Stomach smooth muscle (tissue), 2 donors: ENCODE results near the gene KHDC1.
"Not testable (repeated sequence)": the region's sequence is repeated elsewhere in the genome, so short reads cannot be mapped to it uniquely, and the experiment has no call there.

Experiments used
- H3K27ac ChIP-seq: one replicate; pipeline ENCODE4 v1.7.0; 2013; ENCODE audit warnings: mild to moderate bottlenecking, low read length, inconsistent platforms
- H3K27me3 ChIP-seq, 2 donors: one replicate each; pipeline ENCODE4 v1.7.0; 2013; ENCODE audit warnings: low read length in 2 of 2; ENCODE audit not compliant: insufficient read depth in 2 of 2, control insufficient read depth in 1 of 2
- H3K36me3 ChIP-seq, 2 donors: one replicate each; pipeline ENCODE4 v1.7.0; 2013; ENCODE audit warnings: low read length in 2 of 2; ENCODE audit not compliant: control insufficient read depth in 2 of 2, insufficient read depth in 2 of 2
- H3K4me1 ChIP-seq: one replicate; pipeline ENCODE4 v1.7.0; 2013; ENCODE audit warnings: low read length; ENCODE audit not compliant: control insufficient read depth, insufficient read depth
- H3K4me3 ChIP-seq, 2 donors: one replicate each; pipeline ENCODE4 v1.7.0; 2013; ENCODE audit warnings: low read length in 2 of 2
- H3K9ac ChIP-seq, 2 donors: one replicate each; pipeline ENCODE4 v1.7.0; 2013; ENCODE audit warnings: low read length in 2 of 2, mild to moderate bottlenecking in 1 of 2
- H3K9me3 ChIP-seq, 2 donors: one replicate each; pipeline ENCODE4 v1.7.0; 2013; ENCODE audit warnings: low read length in 2 of 2; ENCODE audit not compliant: control insufficient read depth in 2 of 2
- donor health status: healthy.
- donor health status: Pancreatic carcinoma.

The KHDC1 gene

GRCh38 chr6:73209117-73209516, 53.9 kb downstream of the KHDC1 start:
- no peaks in the 10 kb centered on the region for H3K4me1 ChIP-seq
- no peaks in the 10 kb centered on the region for H3K9me3 ChIP-seq
- no peak overlapping the region for H3K27ac ChIP-seq
- no peaks in the 10 kb centered on the region for H3K27me3 ChIP-seq
- no peak overlapping the region for H3K9ac ChIP-seq
- H3K36me3 ChIP-seq: no peaks in the 10 kb centered on the region
- no peak overlapping the region for H3K4me3 ChIP-seq

DNA sequence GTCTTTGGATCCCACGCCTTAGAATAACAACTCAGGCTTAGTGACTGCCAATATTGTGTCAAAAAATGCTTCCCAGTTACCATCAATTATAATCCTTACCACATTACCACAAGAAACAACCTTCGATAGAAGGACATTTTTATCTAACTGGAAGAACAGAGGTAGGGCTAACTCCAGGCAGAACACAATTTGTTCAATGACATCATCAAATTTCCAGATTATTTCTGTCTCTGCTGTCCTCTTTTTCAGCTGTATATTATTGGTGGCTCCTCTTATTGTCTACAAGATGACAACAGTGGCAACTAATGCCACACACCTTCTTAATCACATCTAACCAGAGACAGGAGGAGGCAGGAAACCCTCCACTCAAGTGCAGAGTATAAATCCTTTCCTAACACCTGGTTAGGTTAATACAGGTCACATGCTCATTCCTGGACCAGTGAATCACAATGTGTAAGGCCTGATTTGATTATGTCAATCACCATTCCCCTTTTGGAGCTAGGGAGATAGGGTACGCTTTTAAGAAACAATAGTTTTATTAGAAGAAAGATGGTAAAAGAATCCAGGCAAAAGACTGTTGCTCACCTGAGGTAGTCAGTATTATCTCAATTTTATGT, 55.7 kb downstream of the KHDC1 start:
- H3K36me3 ChIP-seq: no peaks in the 10 kb centered on the region
- no peak overlapping the region for H3K4me3 ChIP-seq
- H3K27ac ChIP-seq: no peak overlapping the region
- H3K9me3 ChIP-seq: no peaks in the 10 kb centered on the region
- no peak overlapping the region for H3K9ac ChIP-seq
- no peaks in the 10 kb centered on the region for H3K27me3 ChIP-seq
- no peaks in the 10 kb centered on the region for H3K4me1 ChIP-seq

- H3K4me1 ChIP-seq: no peaks in the 10 kb centered on the region
- H3K4me3 ChIP-seq: no peak overlapping the region
- no peaks in the 10 kb centered on the region for H3K36me3 ChIP-seq
- H3K9ac ChIP-seq: no peak overlapping the region
- H3K27ac ChIP-seq: no peak overlapping the region
- no peaks in the 10 kb centered on the region for H3K27me3 ChIP-seq
- no peaks in the 10 kb centered on the region for H3K9me3 ChIP-seq
Measured at GRCh38 chr6:73204252-73204651, 58.7 kb downstream of the KHDC1 start.

- Histone ChIP-seq H3K27ac (no peak overlapping the region), H3K4me3 (no peak overlapping the region), H3K9me3 (no peaks in the 10 kb centered on the region), H3K36me3 (no peaks in the 10 kb centered on the region), H3K9ac (no peak overlapping the region), H3K4me1 (no peaks in the 10 kb centered on the region), H3K27me3 (no peaks in the 10 kb centered on the region)
Measured at GRCh38 chr6:73203098-73203497, 59.9 kb downstream of the KHDC1 start.

GRCh38 chr6:73200735-73201134, 62.3 kb downstream of the KHDC1 start:
- H3K9ac ChIP-seq: no peak overlapping the region
- H3K4me1 ChIP-seq: no peaks in the 10 kb centered on the region
- H3K9me3 ChIP-seq: no peaks in the 10 kb centered on the region
- H3K36me3 ChIP-seq: no peaks in the 10 kb centered on the region
- H3K4me3 ChIP-seq: no peak overlapping the region
- no peaks in the 10 kb centered on the region for H3K27me3 ChIP-seq
- H3K27ac ChIP-seq: no peak overlapping the region

DNA sequence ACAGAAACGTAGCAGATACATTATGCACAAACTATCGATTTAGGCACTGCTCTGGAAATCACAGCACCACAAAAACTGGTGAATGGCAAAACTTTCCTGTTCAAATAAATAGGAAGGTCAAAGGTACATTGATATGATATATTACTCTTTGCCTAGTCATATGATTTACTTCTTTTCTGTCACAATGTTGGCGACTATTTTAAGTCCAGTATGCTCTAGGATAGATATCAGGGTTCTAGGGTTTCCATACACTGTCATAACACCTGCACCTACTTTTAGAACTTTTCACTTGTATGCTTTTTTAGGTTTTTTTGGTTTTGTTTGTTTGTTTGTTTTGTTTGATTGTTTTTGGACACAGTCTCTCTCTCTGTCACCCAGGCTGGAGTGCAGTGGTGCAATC, 62.7 kb downstream of the KHDC1 start:
- Histone ChIP-seq H3K36me3 (no peaks in the 10 kb centered on the region), H3K9me3 (no peaks in the 10 kb centered on the region), H3K9ac (no peak overlapping the region), H3K4me3 (no peak overlapping the region), H3K27ac (no peak overlapping the region), H3K4me1 (no peaks in the 10 kb centered on the region), H3K27me3 (no peaks in the 10 kb centered on the region)

- Histone ChIP-seq H3K4me3 (no peak overlapping the region), H3K36me3 (no peaks in the 10 kb centered on the region), H3K9ac (no peak overlapping the region), H3K4me1 (no peaks in the 10 kb centered on the region), H3K27ac (no peak overlapping the region), H3K9me3 (no peaks in the 10 kb centered on the region), H3K27me3 (no peaks in the 10 kb centered on the region)
Measured at GRCh38 chr6:73194744-73195143, 68.3 kb downstream of the KHDC1 start.

GRCh38 chr6:73193302-73193701, 69.7 kb downstream of the KHDC1 start:
- H3K27ac ChIP-seq, H3K36me3 ChIP-seq, H3K27me3 ChIP-seq: not testable (repeated sequence)

More at GRCh38 chr6:73193302-73193701, 69.7 kb downstream of the KHDC1 start:
- H3K4me1 ChIP-seq, H3K4me3 ChIP-seq, H3K9me3 ChIP-seq, H3K9ac ChIP-seq: not testable (repeated sequence)
